Rectal smooth muscle tissue (tissue), 1 donor: ENCODE results near the gene HIP1R.
"Not testable (repeated sequence)": the region's sequence is repeated elsewhere in the genome, so short reads cannot be mapped to it uniquely, and the experiment has no call there.

ENCODE experiments used
- H3K27ac ChIP-seq: one replicate; pipeline ENCODE4 v1.7.0; 2013; ENCODE audit warnings: low read depth, low read length, inconsistent platforms
- H3K27me3 ChIP-seq: one replicate; pipeline ENCODE4 v1.7.0; 2013; ENCODE audit warnings: low read length; ENCODE audit not compliant: control insufficient read depth, insufficient read depth
- H3K36me3 ChIP-seq: one replicate; pipeline ENCODE4 v1.7.0; 2013; ENCODE audit warnings: low read length; ENCODE audit not compliant: control insufficient read depth, insufficient read depth
- H3K4me1 ChIP-seq: one replicate; pipeline ENCODE4 v1.7.0; 2013; ENCODE audit warnings: low read length; ENCODE audit not compliant: control insufficient read depth, insufficient read depth
- H3K4me3 ChIP-seq: one replicate; pipeline ENCODE4 v1.7.0; 2013; ENCODE audit warnings: low read length
- H3K9ac ChIP-seq: one replicate; pipeline ENCODE4 v1.7.0; 2013; ENCODE audit warnings: low read length

The HIP1R gene

DNA sequence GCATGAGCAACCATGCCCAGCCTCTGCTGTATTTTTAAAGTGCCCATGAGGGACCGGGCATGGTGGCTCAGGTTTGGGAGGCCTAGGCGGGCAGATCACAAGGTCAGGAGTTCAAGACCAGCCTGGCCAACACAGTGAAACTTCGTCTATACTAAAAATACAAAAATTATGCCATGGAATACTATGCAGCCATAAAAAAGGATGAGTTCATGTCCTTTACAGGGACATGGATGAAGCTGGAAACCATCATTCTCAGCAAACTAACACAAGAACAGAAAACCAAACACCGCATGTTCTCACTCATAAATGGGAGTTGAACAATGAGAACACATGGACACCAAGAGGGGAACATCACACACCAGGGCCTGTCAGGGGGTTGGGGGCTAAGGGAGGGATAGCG lies 70.0 kb downstream of the HIP1R start:
- H3K4me1 ChIP-seq, H3K4me3 ChIP-seq, H3K9ac ChIP-seq, H3K27ac ChIP-seq, H3K36me3 ChIP-seq, H3K27me3 ChIP-seq: not testable (repeated sequence)

DNA sequence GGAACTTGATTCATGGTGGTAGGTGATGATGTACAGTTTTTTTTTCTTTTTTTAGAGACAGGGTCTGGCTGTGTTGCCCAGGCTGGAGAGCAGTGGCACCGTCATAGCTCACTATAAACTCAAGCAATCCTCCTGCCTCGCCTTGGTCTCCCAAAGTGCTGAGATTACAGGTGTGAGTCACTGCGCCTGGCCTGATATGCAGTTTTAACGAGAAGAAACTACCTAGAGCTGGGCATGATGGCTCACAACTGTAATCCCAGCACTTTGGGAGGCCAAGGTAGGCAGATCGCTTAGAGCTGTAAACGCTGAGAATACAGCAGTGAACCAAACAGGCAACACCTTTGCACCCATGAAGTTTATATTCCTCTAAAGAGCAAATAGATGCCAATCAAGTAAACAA lies 73.7 kb downstream of the HIP1R start:
- Histone ChIP-seq H3K9ac (no peak overlapping the region), H3K27ac (no peak overlapping the region), H3K4me1 (no peaks in the 10 kb centered on the region), H3K4me3 (no peak overlapping the region), H3K36me3 (no peaks in the 10 kb centered on the region), H3K27me3 (no peaks in the 10 kb centered on the region)

DNA sequence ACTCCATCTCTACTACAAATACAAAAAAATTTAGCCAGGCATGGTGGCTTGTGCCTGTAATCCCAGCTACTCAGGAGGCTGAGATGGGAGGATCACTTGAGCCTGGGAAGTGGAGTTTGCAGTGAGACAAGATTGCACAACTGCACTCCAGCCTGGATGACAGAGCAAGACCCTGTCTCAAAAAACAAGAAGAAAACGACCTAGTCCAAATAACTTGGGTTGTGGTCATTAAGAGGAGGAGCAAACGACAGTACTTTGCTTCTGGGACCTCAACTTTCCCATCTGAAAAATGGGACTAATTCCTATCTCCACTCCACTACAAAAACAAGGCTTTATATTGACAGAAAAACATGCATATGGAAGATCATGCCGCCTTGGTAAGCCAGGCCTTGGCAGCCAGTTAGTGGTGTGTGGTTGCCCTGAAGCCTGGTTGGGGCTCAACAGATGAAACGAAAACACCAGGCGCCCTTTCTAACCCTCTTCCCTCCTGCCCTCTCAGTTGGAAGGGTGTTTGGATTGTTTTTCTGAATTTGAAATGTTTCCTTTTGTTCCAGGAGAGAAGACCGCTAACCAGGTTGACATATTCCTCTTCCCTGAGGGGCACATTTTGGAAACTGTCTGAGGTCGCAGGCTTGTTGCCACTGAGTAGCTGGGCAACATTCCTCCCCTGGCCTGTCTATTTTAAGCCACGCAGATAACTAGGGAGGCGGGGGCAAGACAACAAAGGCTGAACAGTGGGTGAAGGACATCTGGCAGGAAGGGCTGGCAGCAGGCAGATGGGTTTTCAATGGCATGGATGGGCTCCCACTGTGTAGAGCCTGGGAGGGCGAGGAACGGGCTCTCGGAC lies 74.4 kb downstream of the HIP1R start:
- H3K27ac ChIP-seq = no peak overlapping the region
- H3K9ac ChIP-seq = no peak overlapping the region
- no peaks in the 10 kb centered on the region for H3K27me3 ChIP-seq
- H3K4me3 ChIP-seq = no peak overlapping the region
- H3K36me3 ChIP-seq = no peaks in the 10 kb centered on the region
- H3K4me1 ChIP-seq = no peaks in the 10 kb centered on the region
